Measurements from ENCODE around the gene SLN.

SLN gene

DNA sequence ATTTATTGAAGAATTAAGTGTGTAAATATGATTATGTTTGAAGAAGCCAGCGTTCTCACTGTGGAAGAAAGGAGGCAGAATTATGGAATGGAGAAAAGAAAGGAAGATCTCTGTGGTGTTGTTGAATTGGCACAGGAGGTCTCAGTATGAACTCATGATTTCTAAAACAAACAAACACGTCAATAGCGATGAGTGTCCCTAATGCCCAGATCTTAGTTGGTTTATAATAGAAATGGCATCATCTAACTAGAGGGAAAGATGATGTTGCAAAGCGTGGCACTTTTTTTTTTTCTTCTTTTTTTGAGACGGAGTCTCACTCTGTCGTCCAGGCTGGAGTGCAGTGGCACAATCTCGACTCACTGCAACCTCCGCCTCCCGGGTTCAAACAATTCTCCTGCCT, 39.2 kb upstream of the SLN start:
- Histone ChIP-seq H3K4me3 (no peak overlapping the region), H3K27ac (no peak overlapping the region)
- TF ChIP-seq, protein P1, sequence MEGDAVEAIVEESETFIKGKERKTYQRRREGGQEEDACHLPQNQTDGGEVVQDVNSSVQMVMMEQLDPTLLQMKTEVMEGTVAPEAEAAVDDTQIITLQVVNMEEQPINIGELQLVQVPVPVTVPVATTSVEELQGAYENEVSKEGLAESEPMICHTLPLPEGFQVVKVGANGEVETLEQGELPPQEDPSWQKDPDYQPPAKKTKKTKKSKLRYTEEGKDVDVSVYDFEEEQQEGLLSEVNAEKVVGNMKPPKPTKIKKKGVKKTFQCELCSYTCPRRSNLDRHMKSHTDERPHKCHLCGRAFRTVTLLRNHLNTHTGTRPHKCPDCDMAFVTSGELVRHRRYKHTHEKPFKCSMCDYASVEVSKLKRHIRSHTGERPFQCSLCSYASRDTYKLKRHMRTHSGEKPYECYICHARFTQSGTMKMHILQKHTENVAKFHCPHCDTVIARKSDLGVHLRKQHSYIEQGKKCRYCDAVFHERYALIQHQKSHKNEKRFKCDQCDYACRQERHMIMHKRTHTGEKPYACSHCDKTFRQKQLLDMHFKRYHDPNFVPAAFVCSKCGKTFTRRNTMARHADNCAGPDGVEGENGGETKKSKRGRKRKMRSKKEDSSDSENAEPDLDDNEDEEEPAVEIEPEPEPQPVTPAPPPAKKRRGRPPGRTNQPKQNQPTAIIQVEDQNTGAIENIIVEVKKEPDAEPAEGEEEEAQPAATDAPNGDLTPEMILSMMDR (IDR thresholded peaks at IDR 0.05) = no peak
- DNase-seq (ENCODE audit: low spot score) = no peak

GRCh38 chr11:107750313-107750712, 38.5 kb upstream of the SLN start:
- TF ChIP-seq, protein P1 (IDR thresholded peaks at IDR 0.05) = no peak
- H3K27ac ChIP-seq = no peak overlapping the region
- H3K4me3 ChIP-seq = no peak overlapping the region
- no peak for DNase-seq (ENCODE audit: low spot score)

DNA sequence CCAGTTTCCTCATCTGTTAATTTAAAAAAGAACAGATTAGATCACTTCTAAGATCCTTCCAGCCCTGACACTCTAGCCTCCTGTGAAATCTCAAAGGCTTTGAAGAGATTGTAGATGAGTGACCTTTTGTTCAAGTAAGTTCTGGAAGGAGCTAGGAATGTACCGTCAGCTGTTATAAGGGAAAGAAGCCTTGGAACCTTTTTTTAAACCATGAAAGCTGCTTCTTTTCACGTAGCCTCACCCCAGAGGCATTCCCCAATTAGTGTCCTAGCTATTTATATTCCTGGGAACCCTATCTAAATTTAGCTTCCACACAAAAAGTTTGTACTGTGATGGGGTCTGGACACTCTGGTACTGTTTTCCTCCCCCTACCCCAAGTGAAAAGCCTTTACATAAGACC, 35.8 kb upstream of the SLN start:
- no peak for DNase-seq (ENCODE audit: low spot score)
- Histone ChIP-seq H3K4me3 (no peak overlapping the region), H3K27ac (no peak overlapping the region)
- TF ChIP-seq, protein P1 (IDR thresholded peaks at IDR 0.05) = no peak

GRCh38 chr11:107744736-107745135, 32.9 kb upstream of the SLN start:
- no peak for DNase-seq (ENCODE audit: low spot score)
- H3K4me3 ChIP-seq = no peak overlapping the region
- TF ChIP-seq, protein P1 (IDR thresholded peaks at IDR 0.05) = no peak
- H3K27ac ChIP-seq = no peak overlapping the region

- TF ChIP-seq, protein P1 (IDR thresholded peaks at IDR 0.05) = no peak
- Histone ChIP-seq H3K4me3 (no peak overlapping the region), H3K27ac (no peak overlapping the region)
- no peak for DNase-seq (ENCODE audit: low spot score)
Measured at GRCh38 chr11:107743191-107743590, 31.3 kb upstream of the SLN start.

DNA sequence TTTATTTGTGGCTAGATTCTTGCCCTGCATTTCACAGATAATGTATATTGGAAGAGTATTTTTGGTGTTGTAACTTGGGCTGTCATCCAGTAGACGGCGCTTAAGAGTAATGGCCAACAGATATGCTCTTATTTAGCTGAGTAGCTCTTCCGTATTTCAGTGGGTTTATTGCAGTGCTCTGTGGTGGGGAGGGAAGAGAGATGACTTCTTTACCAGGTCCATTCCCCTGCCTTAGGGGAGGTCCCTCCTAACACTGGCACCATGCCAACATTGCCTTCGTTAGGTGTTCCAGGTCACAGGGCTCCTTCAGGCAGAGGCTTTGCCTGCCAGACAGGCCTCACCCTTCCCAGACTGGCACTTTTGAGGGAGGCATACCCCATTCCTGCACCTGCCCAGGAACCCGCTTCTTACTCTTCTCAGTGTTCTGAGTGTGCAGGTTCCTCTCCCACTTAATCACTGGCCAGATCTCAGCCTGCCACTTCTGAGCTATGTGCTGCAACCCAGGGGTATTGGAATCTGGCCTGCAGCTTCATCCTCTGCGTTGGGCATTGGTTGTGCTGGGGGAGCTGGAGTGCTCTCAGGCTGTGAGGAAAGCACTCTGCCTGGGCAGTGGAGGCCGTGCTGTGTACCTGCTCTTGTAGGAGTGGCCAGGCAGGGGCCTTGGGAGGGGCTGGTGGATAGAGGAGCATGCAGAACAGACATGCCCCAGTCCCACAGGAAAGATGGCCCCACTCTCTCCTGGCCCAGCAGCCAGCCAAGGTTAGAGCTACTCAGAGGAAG, 29.4 kb upstream of the SLN start:
- Histone ChIP-seq H3K4me3 (no peak overlapping the region), H3K27ac (no peak overlapping the region)
- DNase-seq (ENCODE audit: low spot score) = no peak
- TF ChIP-seq, protein P1 (IDR thresholded peaks at IDR 0.05) = no peak

DNA sequence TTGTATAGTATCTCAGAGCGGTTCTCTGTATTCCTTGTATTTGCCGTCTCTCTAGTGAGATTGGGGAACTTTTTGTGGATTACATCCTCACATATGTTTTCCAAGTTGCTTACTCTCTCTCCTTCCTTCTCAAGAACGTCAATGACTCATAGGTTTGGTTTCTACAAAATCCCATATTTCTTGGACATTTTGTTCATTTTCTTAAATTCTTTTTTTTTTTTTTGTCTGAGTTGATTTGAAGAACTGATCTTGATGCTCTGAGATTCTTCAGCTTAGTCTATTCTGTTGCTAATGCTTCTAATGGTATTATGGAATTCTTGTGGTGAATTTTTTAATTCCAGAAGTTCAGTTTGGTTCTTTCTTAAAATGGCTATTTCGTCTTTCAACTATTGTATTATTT, 28.4 kb upstream of the SLN start:
- Histone ChIP-seq H3K4me3 (no peak overlapping the region), H3K27ac (no peak overlapping the region)
- DNase-seq (ENCODE audit: low spot score) = no peak
- TF ChIP-seq, protein P1 (IDR thresholded peaks at IDR 0.05) = no peak
